K562 (cell line): ENCODE data around the gene AKT3. TPM values are rescaled to one million over a fixed set of nuclear protein-coding genes. Genes with fewer than 3 reads are reported as not detected.

Experiments
- ATAC-seq: fragments of 200-7000 bp; cut with Tn5 transposase; 3 replicates; pipeline ENCODE4 v1.9.1; 2020; ENCODE audit warnings: moderate library complexity
- BruUV-seq: library from RNA; stranded (reverse); fragments of 400-500 nt; replicated peaks from 2 replicates; lab custom pipeline; 2021; lab: Mats Ljungman, UMichigan
- CTCF ChIA-PET: fragments of 300-600 bp; formaldehyde crosslinking; extraction: SDS; loops from one replicate; lab custom pipeline; 2021; ENCODE audit warnings: low intra/inter-chr PET ratio; lab: Yijun Ruan, JAX
- POLR2A ChIA-PET: fragments of 300-600, 350-650 bp; sonication (Branson Sonifier 250); formaldehyde crosslinking; extraction: SDS; loops from one replicate; lab custom pipeline; 2021; ENCODE audit warnings: antibody characterized with exemption, inconsistent platforms; lab: Yijun Ruan, JAX
- DNase-seq, 4 experiments: peaks; one replicate each; pipeline versions ENCODE4 v3.0.0 to v3.0.0-alpha.2; 2011 to 2018; ENCODE audit warnings: low spot score in 3 of 4, mixed read lengths in 3 of 4; ENCODE audit errors: extremely low read depth in 1 of 4
- FAIRE-seq: peaks from 2 replicates; lab custom pipeline; 2011; peaks lifted over from hg19 to GRCh38; lab: Jason Lieb, UNC
- H2AFZ ChIP-seq: 2 replicates; pipeline ENCODE4 v1.6.0; 2011; ENCODE audit warnings: low read depth, low read length, control low read depth, inconsistent platforms
- H3K27ac ChIP-seq: fragments of 200-600 bp; 3 replicates; pipeline ENCODE4 v1.8.0; 2011; ENCODE audit warnings: low read depth, mild to moderate bottlenecking, control low read depth, inconsistent platforms, low read length, moderate library complexity, mixed read lengths; ENCODE audit errors: extremely low read depth
- H3K27me3 ChIP-seq, 2 experiments: fragments of 300-600 bp in 1 of 2; 2 replicates in 1 of 2; 3 replicates in 1 of 2; pipeline versions ENCODE4 v1.6.0 to v1.8.0; 2011; ENCODE audit warnings: inconsistent platforms in 2 of 2, low read length in 2 of 2, mild to moderate bottlenecking in 1 of 2, mixed read lengths in 1 of 2, moderate library complexity in 1 of 2; ENCODE audit not compliant: control insufficient read depth in 2 of 2, insufficient read depth in 2 of 2
- H3K36me3 ChIP-seq: fragments of 300-600 bp; 3 replicates; pipeline ENCODE4 v1.8.0; 2011; ENCODE audit warnings: mild to moderate bottlenecking, low read length, inconsistent platforms; ENCODE audit not compliant: control insufficient read depth, insufficient read depth
- H3K4me1 ChIP-seq, 2 experiments: fragments of 200-600 bp in 1 of 2; replicated peaks in 1 of 2; 2 replicates in 1 of 2; 3 replicates in 1 of 2; pipeline versions ENCODE4 v1.5.1 to v1.8.0; 2011; ENCODE audit warnings: inconsistent platforms in 2 of 2, low read length in 2 of 2, mild to moderate bottlenecking in 1 of 2, mixed read lengths in 1 of 2, moderate library complexity in 1 of 2; ENCODE audit not compliant: control insufficient read depth in 2 of 2, insufficient read depth in 2 of 2
- H3K4me2 ChIP-seq: 2 replicates; pipeline ENCODE4 v1.6.1; 2011; ENCODE audit warnings: low read length, control low read depth, inconsistent platforms, mixed read lengths; ENCODE audit not compliant: insufficient read depth
- H3K4me3 ChIP-seq: fragments of 200-600 bp; sonication (generic), shearing (Covaris generic); 2 replicates; pipeline ENCODE4 v1.5.1; 2016; ENCODE audit warnings: control low read depth, inconsistent platforms
- H3K79me2 ChIP-seq: fragments of 200-600 bp; 3 replicates; pipeline ENCODE4 v1.8.0; 2011; ENCODE audit warnings: low read length, inconsistent platforms; ENCODE audit not compliant: control insufficient read depth, insufficient read depth
- H3K9ac ChIP-seq, 2 experiments: 2 replicates each; pipeline versions ENCODE4 v1.6.0 to v1.6.1; 2011; ENCODE audit warnings: low read depth in 2 of 2, low read length in 2 of 2, control low read depth in 1 of 2, inconsistent platforms in 1 of 2, mild to moderate bottlenecking in 1 of 2, mixed read lengths in 1 of 2; ENCODE audit not compliant: insufficient read depth in 1 of 2
- H3K9me1 ChIP-seq: one replicate; pipeline ENCODE4 v1.6.0; 2011; ENCODE audit warnings: inconsistent platforms, mild to moderate bottlenecking, low read length, moderate library complexity; ENCODE audit not compliant: control insufficient read depth, insufficient read depth
- H3K9me3 ChIP-seq: replicated peaks from 2 replicates; pipeline ENCODE4 v1.5.1; 2011; ENCODE audit warnings: low read depth, low read length, inconsistent platforms; ENCODE audit not compliant: control insufficient read depth, insufficient read depth
- H4K20me1 ChIP-seq: replicated peaks from 2 replicates; pipeline ENCODE4 v1.6.1; 2011; ENCODE audit warnings: low read length, inconsistent platforms, mixed read lengths; ENCODE audit not compliant: control insufficient read depth, insufficient read depth
- CTCFL ChIP-seq: IDR thresholded peaks from 2 replicates; pipeline ENCODE4 v1.6.1; 2011; ENCODE audit warnings: borderline replicate concordance, low read depth, mild to moderate bottlenecking, moderate library complexity, low read length; ENCODE audit not compliant: insufficient read depth, poor library complexity, severe bottlenecking
- ELF1 ChIP-seq: fragments of 200-800 bp; sonication (Bioruptor generic); IDR thresholded peaks from 2 replicates; pipeline ENCODE4 v1.6.1; 2016; ENCODE audit warnings: missing genetic modification characterization, missing compliant biosample characterization
- HDGF ChIP-seq: fragments of 450-650 bp; IDR thresholded peaks from 2 replicates; pipeline ENCODE4 v1.6.1; 2016
- PRMT5 ChIP-seq: sonication (generic); formaldehyde crosslinking; IDR thresholded peaks from 2 replicates; pipeline ENCODE4 v1.5.0; 2020; ENCODE audit warnings: missing genetic modification reagents
- SAFB2 ChIP-seq: fragments of 200-400 bp; formaldehyde crosslinking; IDR thresholded peaks from 2 replicates; pipeline ENCODE4 v1.6.1; 2018; ENCODE audit warnings: borderline replicate concordance, low read length, low read depth, moderate library complexity; ENCODE audit not compliant: severe bottlenecking
- SMAD1 ChIP-seq: fragments of 150-350 bp; IDR thresholded peaks from 2 replicates; pipeline ENCODE4 v1.6.1; 2014; ENCODE audit warnings: low read length, low read depth; ENCODE audit not compliant: partially characterized antibody
- TEAD4 ChIP-seq, 2 experiments: sonication (generic) in 1 of 2; formaldehyde crosslinking in 1 of 2; IDR thresholded peaks; 2 replicates each; pipeline versions ENCODE4 v1.6.1 to v1.8.0; 2012 to 2022; ENCODE audit warnings: borderline replicate concordance in 1 of 2, inconsistent platforms in 1 of 2, low read length in 1 of 2, mild to moderate bottlenecking in 1 of 2, missing genetic modification reagents in 1 of 2
- TSC22D4 ChIP-seq: fragments of 450-650 bp; IDR thresholded peaks from 2 replicates; pipeline ENCODE4 v1.6.1; 2016; ENCODE audit warnings: missing genetic modification characterization, missing biosample characterization, control low read depth
- ZNF76 ChIP-seq: fragments of 250-450 bp; sonication (Bioruptor Pico); IDR thresholded peaks from 2 replicates; pipeline ENCODE4 v1.4.0; 2020; ENCODE audit warnings: mild to moderate bottlenecking, moderate library complexity, borderline replicate concordance
- WGBS: fragments of 100-300 bp; shearing (Covaris generic); methylation state at CpG from one replicate; pipeline ENCODE4 v1.1.6; 2016; ENCODE audit warnings: low coverage, mixed read lengths; ENCODE audit not compliant: insufficient coverage; ENCODE audit errors: missing lambda C conversion rate; 5-methylcytosine and 5-hydroxymethylcytosine counted together
- in situ Hi-C: fragments of 300-500 bp; cut with MboI; formaldehyde crosslinking; loops from 4 replicates; pipeline ENCODE4 v1.15.0; 2018; ENCODE audit warnings: inconsistent platforms, mixed read lengths
- intact Hi-C: fragments of 100-400 bp; cut with micrococcal nuclease; formaldehyde crosslinking; loops from 2 replicates; pipeline ENCODE4 v1.14.2; 2022
- polyA plus RNA-seq, 8 experiments: library from polyadenylated mRNA; depleted of rRNA in 4 of 8; stranded (reverse) in 5 of 8; unstranded in 3 of 8; fragments of >200 nt; fragmentation: Nextera tagmentation in 2 of 8; fragmentation: Illumina TruSeq in 1 of 8; extraction: Ambion mirVana in 2 of 8; extraction: Trizol in 1 of 8; gene quantifications; 2 replicates each; pipeline versions ENCODE4 v1.2.1 to v1.2.3, GENCODE V29; 2011 to 2014; ENCODE audit warnings: inconsistent platforms in 1 of 8, missing spikeins in 1 of 8
- total RNA-seq, 7 experiments: library from RNA; depleted of rRNA in 6 of 7; stranded (reverse); fragments of >200 nt in 6 of 7; fragmentation: Illumina TruSeq in 2 of 7; extraction: Trizol in 2 of 7; gene quantifications; 2 replicates each; pipeline versions ENCODE4 v1.2.1 to v1.2.3, GENCODE V29; 2011 to 2021; ENCODE audit warnings: low replicate concordance in 1 of 7
- TF ChIP-seq, protein P1 (sequence below): fragments of 450-650 bp; formaldehyde crosslinking; IDR thresholded peaks from 2 replicates; pipeline ENCODE4 v1.4.0; 2020; ENCODE audit warnings: mild to moderate bottlenecking

Gene AKT3
- total and polyA plus RNA-seq, 9 of the 15 experiments (the other 6 are each of a cell fraction or from before 2014, with no cell fraction given): 0.04 to 0.54 (median 0.18) TPM; not detected in 1

- peaks cover 0 to 14% of the 10 kb centered on the region in 2 experiments; a peak in 1 of 5 replicates for H3K4me1 ChIP-seq
- ChIA-PET POLR2A (interaction anchor here (1.2 kb wide), 1 partner anchor 133 kb away, joined by 3 read pairs; no protein-coding TSS in a partner anchor), CTCF (no interaction called here)
- no peak for TF ChIP-seq ZNF76
- TF ChIP-seq PRMT5 (CRISPR knock-in tag): no peak
- no peak for TF ChIP-seq ELF1
- TF ChIP-seq SMAD1: no peak
- TF ChIP-seq HDGF: no peak
- no peak for TF ChIP-seq TEAD4 (IDR thresholded peaks at IDR 0.05; ENCODE audit: low read length)
- TF ChIP-seq TEAD4 (CRISPR knock-in tag; IDR thresholded peaks at IDR 0.05; ENCODE audit: borderline replicate concordance): no peak
- TF ChIP-seq, protein P1, sequence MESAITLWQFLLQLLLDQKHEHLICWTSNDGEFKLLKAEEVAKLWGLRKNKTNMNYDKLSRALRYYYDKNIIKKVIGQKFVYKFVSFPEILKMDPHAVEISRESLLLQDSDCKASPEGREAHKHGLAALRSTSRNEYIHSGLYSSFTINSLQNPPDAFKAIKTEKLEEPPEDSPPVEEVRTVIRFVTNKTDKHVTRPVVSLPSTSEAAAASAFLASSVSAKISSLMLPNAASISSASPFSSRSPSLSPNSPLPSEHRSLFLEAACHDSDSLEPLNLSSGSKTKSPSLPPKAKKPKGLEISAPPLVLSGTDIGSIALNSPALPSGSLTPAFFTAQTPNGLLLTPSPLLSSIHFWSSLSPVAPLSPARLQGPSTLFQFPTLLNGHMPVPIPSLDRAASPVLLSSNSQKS (CRISPR knock-in tag): no peak
- TF ChIP-seq TSC22D4 (tag): no peak
- no peak for TF ChIP-seq SAFB2
- no peak for TF ChIP-seq CTCFL
- ATAC-seq: no peak
- no peak for FAIRE-seq
- no peak overlapping the region for H3K27ac ChIP-seq
- no peak overlapping the region for H3K4me2 ChIP-seq
- no peak overlapping the region for H3K4me3 ChIP-seq
- WGBS: 62% methylated on average over 20 of the region's 21 CpGs
- no peak overlapping the region for H2AFZ ChIP-seq
- H4K20me1 ChIP-seq: 0 out of 2 replicates have a peak, but pooled peaks cover 3% of the 10 kb centered on the region
- H3K36me3 ChIP-seq: no peaks in the 10 kb centered on the region
- H3K9me3 ChIP-seq: no peaks in the 10 kb centered on the region
- DNase-seq: no peak
- H3K79me2 ChIP-seq: no peaks in the 10 kb centered on the region
- intact Hi-C loops: no loop called here
- no peaks in the 10 kb centered on the region for H3K27me3 ChIP-seq
- no peaks in the 10 kb centered on the region for H3K9me1 ChIP-seq
- no peak overlapping the region for H3K9ac ChIP-seq
- no TSS peak for BruUV-seq
- in situ Hi-C loops: loop anchor here (25.0 kb wide), 1 partner anchor 772 kb away; no protein-coding TSS in a partner anchor
Measured at GRCh38 chr1:243489681-243490546, 360.1 kb downstream of the AKT3 start.
